Neural progenitor cell (in vitro differentiated cells): ENCODE results near the gene POC1A. TPM values are rescaled to one million over a fixed set of nuclear protein-coding genes. Genes with fewer than 3 reads are reported as not detected.

Experiments used
- DNase-seq: peaks from one replicate; pipeline ENCODE4 v3.0.0-alpha.2; 2016; ENCODE audit warnings: low spot score
- H2AFZ ChIP-seq: fragments of 200-600 bp; sonication (generic); replicated peaks from 2 replicates; pipeline ENCODE4 v1.6.1; 2016; ENCODE audit warnings: antibody characterized with exemption
- H3F3A ChIP-seq: fragments of 200-600 bp; sonication (generic); 2 replicates; pipeline ENCODE4 v1.6.1; 2016; ENCODE audit warnings: antibody characterized with exemption, low read depth
- H3K27ac ChIP-seq: fragments of 200-600 bp; sonication (generic); 2 replicates; pipeline ENCODE4 v1.5.1; 2016; ENCODE audit warnings: mild to moderate bottlenecking
- H3K27me3 ChIP-seq: fragments of 200-600 bp; sonication (generic); 2 replicates; pipeline ENCODE4 v1.6.1; 2016; ENCODE audit warnings: mild to moderate bottlenecking, moderate library complexity
- H3K36me3 ChIP-seq: fragments of 200-600 bp; sonication (generic); 2 replicates; pipeline ENCODE4 v1.5.1; 2016
- H3K4me1 ChIP-seq: fragments of 200-600 bp; sonication (generic); 2 replicates; pipeline ENCODE4 v1.6.1; 2016; ENCODE audit warnings: mixed run types
- H3K4me2 ChIP-seq: fragments of 200-600 bp; sonication (generic); 2 replicates; pipeline ENCODE4 v1.6.1; 2016
- H3K4me3 ChIP-seq: fragments of 200-600 bp; sonication (generic); 2 replicates; pipeline ENCODE4 v1.5.1; 2016
- H3K79me2 ChIP-seq: fragments of 200-600 bp; sonication (generic); 2 replicates; pipeline ENCODE4 v1.6.1; 2016; ENCODE audit warnings: low read depth
- H3K9ac ChIP-seq: fragments of 200-600 bp; sonication (generic); 2 replicates; pipeline ENCODE4 v1.6.1; 2016
- H3K9me3 ChIP-seq: fragments of 200-600 bp; sonication (generic); 2 replicates; pipeline ENCODE4 v1.5.1; 2016; ENCODE audit warnings: low read depth
- H4K20me1 ChIP-seq: fragments of 200-600 bp; sonication (generic); 2 replicates; pipeline ENCODE4 v1.6.1; 2016; ENCODE audit warnings: low read depth
- H3K27ac Mint-ChIP-seq: 3 replicates; pipeline ENCODE4 v1.8.0; 2021; ENCODE audit warnings: mixed read lengths
- H3K27me3 Mint-ChIP-seq: 2 replicates; pipeline ENCODE4 v1.8.0; 2022; ENCODE audit warnings: low read depth, mild to moderate bottlenecking, inconsistent platforms, moderate library complexity, mixed read lengths; ENCODE audit not compliant: insufficient read depth
- H3K36me3 Mint-ChIP-seq: 3 replicates; pipeline ENCODE4 v1.8.0; 2021; ENCODE audit warnings: mixed read lengths
- H3K4me1 Mint-ChIP-seq: 3 replicates; pipeline ENCODE4 v1.8.0; 2021; ENCODE audit warnings: mixed read lengths
- H3K4me3 Mint-ChIP-seq: 3 replicates; pipeline ENCODE4 v1.8.0; 2021; ENCODE audit warnings: mild to moderate bottlenecking, moderate library complexity, mixed read lengths
- H3K9me3 Mint-ChIP-seq: 3 replicates; pipeline ENCODE4 v1.8.0; 2020; ENCODE audit warnings: mixed read lengths
- EZH2 ChIP-seq: fragments of 200-600 bp; sonication (generic); IDR thresholded peaks from 2 replicates; pipeline ENCODE4 v1.6.1; 2017; ENCODE audit warnings: antibody characterized with exemption, mild to moderate bottlenecking, moderate library complexity
- EZH2phosphoT487 ChIP-seq: fragments of 200-600 bp; sonication (generic); IDR thresholded peaks from 2 replicates; pipeline ENCODE4 v1.6.1; 2017; ENCODE audit warnings: antibody characterized with exemption
- total RNA-seq: library from RNA; depleted of rRNA; stranded (reverse); fragments of >200 nt; gene quantifications from 2 replicates; pipeline ENCODE4 v1.2.3, GENCODE V29; 2015; ENCODE audit warnings: low replicate concordance
- TF ChIP-seq, protein P1 (sequence below): fragments of 200-600 bp; sonication (generic); IDR thresholded peaks from 2 replicates; pipeline ENCODE4 v1.5.1; 2017; ENCODE audit warnings: antibody characterized with exemption, mild to moderate bottlenecking

POC1A gene
- total RNA-seq, 1 donor from 2014 or later = 10.3 TPM

GRCh38 chr3:52126500-52126899, 27.7 kb downstream of the POC1A start:
- H3K4me2 ChIP-seq = no peak overlapping the region
- DNase-seq = no peak
- H2AFZ ChIP-seq = no peak overlapping the region
- Mint-ChIP-seq H3K36me3 (peaks cover 9% of the 10 kb centered on the region), H3K27ac (no peak overlapping the region), H3K9me3 (no peaks in the 10 kb centered on the region), H3K4me3 (no peak overlapping the region), H3K4me1 (no peaks in the 10 kb centered on the region), H3K27me3 (no peaks in the 10 kb centered on the region)
- no peaks in the 10 kb centered on the region for H3K36me3 ChIP-seq
- H3K27me3 ChIP-seq = no peaks in the 10 kb centered on the region
- H3K4me1 ChIP-seq = no peaks in the 10 kb centered on the region
- TF ChIP-seq EZH2phosphoT487 = no peak
- H3K9me3 ChIP-seq = no peaks in the 10 kb centered on the region
- H3F3A ChIP-seq = no peaks in the 10 kb centered on the region
- no peaks in the 10 kb centered on the region for H3K79me2 ChIP-seq
- no peak overlapping the region for H3K4me3 ChIP-seq
- no peak overlapping the region for H3K27ac ChIP-seq
- no peak overlapping the region for H3K9ac ChIP-seq
- no peaks in the 10 kb centered on the region for H4K20me1 ChIP-seq

DNA sequence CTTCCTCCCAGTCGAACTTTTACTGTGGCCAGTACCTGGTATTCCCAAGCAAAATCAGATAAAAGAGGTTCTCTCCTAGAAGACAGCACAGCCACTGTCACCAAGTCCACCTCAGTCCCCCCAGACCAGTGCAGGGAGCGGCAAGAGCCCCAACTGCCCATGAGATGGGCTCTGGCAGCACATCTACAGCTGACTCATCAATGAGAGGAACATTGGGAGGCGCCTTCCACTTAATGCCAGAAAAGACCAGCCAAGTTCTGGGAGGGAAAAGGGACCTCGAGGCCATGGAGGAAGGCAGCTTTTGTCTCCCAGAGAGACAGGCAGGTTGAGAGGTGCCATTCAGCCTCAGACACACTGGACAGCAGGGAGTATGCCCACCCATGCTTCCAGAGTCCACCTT, 28.2 kb downstream of the POC1A start:
- Histone ChIP-seq H3K9me3 (no peaks in the 10 kb centered on the region), H3F3A (no peaks in the 10 kb centered on the region), H3K4me2 (no peak overlapping the region), H3K9ac (no peak overlapping the region), H3K79me2 (no peaks in the 10 kb centered on the region), H3K4me3 (no peak overlapping the region), H2AFZ (no peak overlapping the region), H3K4me1 (no peaks in the 10 kb centered on the region), H3K36me3 (no peaks in the 10 kb centered on the region), H4K20me1 (no peaks in the 10 kb centered on the region), H3K27me3 (no peaks in the 10 kb centered on the region), H3K27ac (no peak overlapping the region)
- peaks cover 9% of the 10 kb centered on the region for H3K36me3 Mint-ChIP-seq
- H3K27ac Mint-ChIP-seq = no peak overlapping the region
- no peak overlapping the region for H3K4me3 Mint-ChIP-seq
- no peaks in the 10 kb centered on the region for H3K27me3 Mint-ChIP-seq
- H3K9me3 Mint-ChIP-seq = no peaks in the 10 kb centered on the region
- no peaks in the 10 kb centered on the region for H3K4me1 Mint-ChIP-seq
- DNase-seq = no peak
- TF ChIP-seq EZH2phosphoT487 = no peak
- TF ChIP-seq, protein P1, sequence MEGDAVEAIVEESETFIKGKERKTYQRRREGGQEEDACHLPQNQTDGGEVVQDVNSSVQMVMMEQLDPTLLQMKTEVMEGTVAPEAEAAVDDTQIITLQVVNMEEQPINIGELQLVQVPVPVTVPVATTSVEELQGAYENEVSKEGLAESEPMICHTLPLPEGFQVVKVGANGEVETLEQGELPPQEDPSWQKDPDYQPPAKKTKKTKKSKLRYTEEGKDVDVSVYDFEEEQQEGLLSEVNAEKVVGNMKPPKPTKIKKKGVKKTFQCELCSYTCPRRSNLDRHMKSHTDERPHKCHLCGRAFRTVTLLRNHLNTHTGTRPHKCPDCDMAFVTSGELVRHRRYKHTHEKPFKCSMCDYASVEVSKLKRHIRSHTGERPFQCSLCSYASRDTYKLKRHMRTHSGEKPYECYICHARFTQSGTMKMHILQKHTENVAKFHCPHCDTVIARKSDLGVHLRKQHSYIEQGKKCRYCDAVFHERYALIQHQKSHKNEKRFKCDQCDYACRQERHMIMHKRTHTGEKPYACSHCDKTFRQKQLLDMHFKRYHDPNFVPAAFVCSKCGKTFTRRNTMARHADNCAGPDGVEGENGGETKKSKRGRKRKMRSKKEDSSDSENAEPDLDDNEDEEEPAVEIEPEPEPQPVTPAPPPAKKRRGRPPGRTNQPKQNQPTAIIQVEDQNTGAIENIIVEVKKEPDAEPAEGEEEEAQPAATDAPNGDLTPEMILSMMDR = no peak
- no peak for TF ChIP-seq EZH2

- Histone ChIP-seq H3K79me2 (no peaks in the 10 kb centered on the region), H3K27me3 (no peaks in the 10 kb centered on the region), H4K20me1 (no peaks in the 10 kb centered on the region), H2AFZ (no peak overlapping the region), H3K9me3 (no peaks in the 10 kb centered on the region), H3K4me2 (no peak overlapping the region), H3K4me3 (no peak overlapping the region), H3K36me3 (no peaks in the 10 kb centered on the region), H3F3A (no peaks in the 10 kb centered on the region), H3K27ac (no peak overlapping the region), H3K4me1 (no peaks in the 10 kb centered on the region), H3K9ac (no peak overlapping the region)
- no peaks in the 10 kb centered on the region for H3K27me3 Mint-ChIP-seq
- H3K36me3 Mint-ChIP-seq = peaks cover 9% of the 10 kb centered on the region
- no peak overlapping the region for H3K27ac Mint-ChIP-seq
- no peaks in the 10 kb centered on the region for H3K4me1 Mint-ChIP-seq
- DNase-seq = no peak
- no peak for TF ChIP-seq EZH2
- TF ChIP-seq, protein P1 = no peak
- no peak for TF ChIP-seq EZH2phosphoT487
- H3K9me3 Mint-ChIP-seq = no peaks in the 10 kb centered on the region
- H3K4me3 Mint-ChIP-seq = no peak overlapping the region
These were observed 29.5 kb downstream of the POC1A start for GRCh38 chr3:52124766-52125165.

- H3K9me3 Mint-ChIP-seq = no peaks in the 10 kb centered on the region
- peaks cover 4% of the 10 kb centered on the region for H3K4me1 Mint-ChIP-seq
- no peaks in the 10 kb centered on the region for H3K4me1 ChIP-seq
- H3K9ac ChIP-seq = no peak overlapping the region
- H3K4me2 ChIP-seq = no peak overlapping the region
- no peak overlapping the region for H3K27ac ChIP-seq
- no peak for DNase-seq
- H3K27ac Mint-ChIP-seq = no peak overlapping the region
- H3K79me2 ChIP-seq = no peaks in the 10 kb centered on the region
- H3K27me3 Mint-ChIP-seq = no peaks in the 10 kb centered on the region
- peaks cover 12% of the 10 kb centered on the region for H3K36me3 Mint-ChIP-seq
- H4K20me1 ChIP-seq = no peaks in the 10 kb centered on the region
- no peak overlapping the region for H3K4me3 Mint-ChIP-seq
- TF ChIP-seq EZH2phosphoT487 (no peak), EZH2 (no peak)
- TF ChIP-seq, protein P1 = no peak
- H3F3A ChIP-seq = no peaks in the 10 kb centered on the region
- no peak overlapping the region for H3K4me3 ChIP-seq
- H3K27me3 ChIP-seq = no peaks in the 10 kb centered on the region
- no peaks in the 10 kb centered on the region for H3K9me3 ChIP-seq
- H3K36me3 ChIP-seq = no peaks in the 10 kb centered on the region
- no peak overlapping the region for H2AFZ ChIP-seq
These were observed 30.1 kb downstream of the POC1A start for GRCh38 chr3:52124126-52124525.
